Neural progenitor cell (in vitro differentiated cells): Measurements from ENCODE around the gene HBZ.
"Not testable (repeated sequence)": the region's sequence is repeated elsewhere in the genome, so short reads cannot be mapped to it uniquely, and the experiment has no call there.

Source experiments
- EZH2 ChIP-seq: fragments of 200-600 bp; sonication (generic); IDR thresholded peaks from 2 replicates; pipeline ENCODE4 v1.6.1; 2017; ENCODE audit warnings: antibody characterized with exemption, mild to moderate bottlenecking, moderate library complexity
- EZH2phosphoT487 ChIP-seq: fragments of 200-600 bp; sonication (generic); IDR thresholded peaks from 2 replicates; pipeline ENCODE4 v1.6.1; 2017; ENCODE audit warnings: antibody characterized with exemption
- TF ChIP-seq, protein P1 (sequence below): fragments of 200-600 bp; sonication (generic); IDR thresholded peaks from 2 replicates; pipeline ENCODE4 v1.5.1; 2017; ENCODE audit warnings: antibody characterized with exemption, mild to moderate bottlenecking

DNA sequence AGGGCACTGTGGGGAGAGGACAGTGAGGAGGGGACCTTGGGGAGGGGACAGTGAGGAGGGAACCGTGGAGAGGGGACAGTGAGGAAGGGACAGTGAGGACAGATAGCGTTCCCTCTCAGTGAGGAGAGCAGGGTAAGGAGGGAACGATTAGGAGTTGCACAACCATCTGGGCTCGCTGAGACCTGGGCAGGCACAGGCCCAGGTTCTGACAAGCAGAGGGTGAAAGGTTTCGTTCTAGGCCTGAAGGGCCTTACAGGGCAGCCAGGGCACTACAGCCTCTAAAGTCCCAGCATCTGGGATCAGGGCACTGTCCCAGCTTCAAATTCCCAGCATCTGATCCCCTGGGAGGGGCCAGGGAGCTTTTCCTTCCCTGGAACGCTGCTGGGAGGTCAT is 681 bp downstream of the HBZ start:
- TF ChIP-seq, protein P1, sequence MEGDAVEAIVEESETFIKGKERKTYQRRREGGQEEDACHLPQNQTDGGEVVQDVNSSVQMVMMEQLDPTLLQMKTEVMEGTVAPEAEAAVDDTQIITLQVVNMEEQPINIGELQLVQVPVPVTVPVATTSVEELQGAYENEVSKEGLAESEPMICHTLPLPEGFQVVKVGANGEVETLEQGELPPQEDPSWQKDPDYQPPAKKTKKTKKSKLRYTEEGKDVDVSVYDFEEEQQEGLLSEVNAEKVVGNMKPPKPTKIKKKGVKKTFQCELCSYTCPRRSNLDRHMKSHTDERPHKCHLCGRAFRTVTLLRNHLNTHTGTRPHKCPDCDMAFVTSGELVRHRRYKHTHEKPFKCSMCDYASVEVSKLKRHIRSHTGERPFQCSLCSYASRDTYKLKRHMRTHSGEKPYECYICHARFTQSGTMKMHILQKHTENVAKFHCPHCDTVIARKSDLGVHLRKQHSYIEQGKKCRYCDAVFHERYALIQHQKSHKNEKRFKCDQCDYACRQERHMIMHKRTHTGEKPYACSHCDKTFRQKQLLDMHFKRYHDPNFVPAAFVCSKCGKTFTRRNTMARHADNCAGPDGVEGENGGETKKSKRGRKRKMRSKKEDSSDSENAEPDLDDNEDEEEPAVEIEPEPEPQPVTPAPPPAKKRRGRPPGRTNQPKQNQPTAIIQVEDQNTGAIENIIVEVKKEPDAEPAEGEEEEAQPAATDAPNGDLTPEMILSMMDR, result not testable (repeated sequence)
- not testable (repeated sequence) for TF ChIP-seq EZH2, EZH2phosphoT487
